HG03280 (cell line): ENCODE results near the gene NR6A1.

Experiments
- ATAC-seq: cut with Tn5 transposase; IDR thresholded peaks from one replicate; pipeline ENCODE4 v1.9.1; 2021; ENCODE audit warnings: mild to moderate bottlenecking, moderate library complexity; ENCODE audit not compliant: unreplicated experiment

The NR6A1 gene

GRCh38 chr9:124541824-124542223 lies 229.3 kb downstream of the NR6A1 start:
- ATAC-seq = no peak

- no peak for ATAC-seq
Measured at GRCh38 chr9:124537926-124538325, 233.2 kb downstream of the NR6A1 start.

- no peak for ATAC-seq
Measured at GRCh38 chr9:124535846-124536245, 235.3 kb downstream of the NR6A1 start.

GRCh38 chr9:124532897-124533296 lies 238.2 kb downstream of the NR6A1 start:
- no peak for ATAC-seq

GRCh38 chr9:124531115-124531514 lies 240.0 kb downstream of the NR6A1 start:
- no peak for ATAC-seq

- no peak for ATAC-seq
Measured at GRCh38 chr9:124530246-124530645, 240.9 kb downstream of the NR6A1 start.

GRCh38 chr9:124527781-124528180 lies 243.3 kb downstream of the NR6A1 start:
- no peak for ATAC-seq

- ATAC-seq = no peak
Measured at GRCh38 chr9:124526174-124526573, 244.9 kb downstream of the NR6A1 start.

GRCh38 chr9:124522121-124523098 lies 248.7 kb downstream of the NR6A1 start:
- ATAC-seq = no peak

- ATAC-seq = no peak
Measured at GRCh38 chr9:124521142-124521541, 250.0 kb downstream of the NR6A1 start.

- ATAC-seq = no peak
Measured at GRCh38 chr9:124520206-124520596, 250.9 kb downstream of the NR6A1 start.

GRCh38 chr9:124518116-124518515 lies 253.0 kb downstream of the NR6A1 start:
- ATAC-seq = no peak

GRCh38 chr9:124517600-124517999 lies 253.5 kb downstream of the NR6A1 start:
- ATAC-seq = no peak

GRCh38 chr9:124514874-124515273 lies 256.2 kb downstream of the NR6A1 start:
- no peak for ATAC-seq

GRCh38 chr9:124514125-124514524 lies 257.0 kb downstream of the NR6A1 start:
- no peak for ATAC-seq

GRCh38 chr9:124513376-124513994 lies 257.6 kb downstream of the NR6A1 start:
- ATAC-seq = no peak

- no peak for ATAC-seq
Measured at GRCh38 chr9:124512806-124513204, 258.3 kb downstream of the NR6A1 start.

- no peak for ATAC-seq
Measured at GRCh38 chr9:124511891-124512805, 259.0 kb downstream of the NR6A1 start.

- no peak for ATAC-seq
Measured at GRCh38 chr9:124511426-124511840, 259.7 kb downstream of the NR6A1 start.

GRCh38 chr9:124510650-124511425 lies 260.3 kb downstream of the NR6A1 start:
- no peak for ATAC-seq
